Tibial artery (tissue), 4 donors: ENCODE results near the gene GPC6.
A peak's percentile ranks its signal among the peaks of the same experiment; 100 is the strongest.

ENCODE experiments used
- DNase-seq, 2 donors: peaks; one replicate each; pipeline ENCODE4 v3.0.0-alpha.2; 2019
- H3K27ac ChIP-seq, 2 donors: fragments of 200-600 bp; sonication (generic) in 1 of 2; 1 replicate in 1 of 2; 2 replicates in 1 of 2; pipeline ENCODE4 v1.5.1; 2018 to 2019; ENCODE audit warnings: mild to moderate bottlenecking in 1 of 2
- H3K27me3 ChIP-seq, 2 donors: fragments of 200-600 bp; sonication (generic) in 1 of 2; one replicate each; pipeline versions ENCODE4 v1.5.1 to v1.6.0; 2016 to 2019
- H3K36me3 ChIP-seq, 3 donors: fragments of 200-600 bp; sonication (generic) in 2 of 3; one replicate each; pipeline ENCODE4 v1.5.1; 2016 to 2019; ENCODE audit warnings: mild to moderate bottlenecking in 2 of 3
- H3K4me1 ChIP-seq, 4 donors: fragments of 200-600 bp; sonication (generic) in 2 of 4; 1 replicate in 3 of 4; 2 replicates in 1 of 4; pipeline ENCODE4 v1.5.1; 2016 to 2019
- H3K4me3 ChIP-seq, 2 donors: fragments of 200-600 bp; sonication (generic) in 1 of 2; 1 replicate in 1 of 2; 2 replicates in 1 of 2; pipeline ENCODE4 v1.5.1; 2018 to 2019; ENCODE audit warnings: mild to moderate bottlenecking in 2 of 2
- H3K9me3 ChIP-seq, 3 donors: fragments of 200-600 bp; sonication (generic) in 1 of 3; one replicate each; pipeline ENCODE4 v1.5.1; 2016 to 2019
- CTCF ChIP-seq, 2 experiments: fragments of 200-600 bp in 1 of 2; fragments of 450-650 bp in 1 of 2; IDR thresholded peaks; one replicate each; pipeline ENCODE4 v1.5.1; 2017 to 2019; ENCODE audit warnings: antibody characterized with exemption in 2 of 2, mild to moderate bottlenecking in 1 of 2, moderate library complexity in 1 of 2
- intact Hi-C: fragments of 100-400 bp; cut with DNase I; formaldehyde crosslinking; loops from one replicate; pipeline ENCODE4 v1.15.0; 2023; ENCODE audit warnings: low total_unique reads

GPC6 gene

GRCh38 chr13:93726173-93726957 lies 499.8 kb downstream of the GPC6 start:
- no peak overlapping the region for H3K4me3 ChIP-seq
- H3K4me1 ChIP-seq, result peaks cover 0 to 46% (median 11%) of the 10 kb centered on the region in 4 donors
- no peaks in the 10 kb centered on the region for H3K9me3 ChIP-seq
- no peak overlapping the region for H3K27ac ChIP-seq
- no peak for TF ChIP-seq CTCF (IDR thresholded peaks at IDR 0.05)
- H3K36me3 ChIP-seq, result no peaks in the 10 kb centered on the region
- intact Hi-C loops, result no loop called here
- no peak for DNase-seq
- no peaks in the 10 kb centered on the region for H3K27me3 ChIP-seq

GRCh38 chr13:93727211-93728141 lies 500.9 kb downstream of the GPC6 start:
- intact Hi-C loops, result no loop called here
- H3K9me3 ChIP-seq, result no peaks in the 10 kb centered on the region
- H3K4me3 ChIP-seq, result no peak overlapping the region
- H3K4me1 ChIP-seq, result peaks cover 0 to 46% (median 11%) of the 10 kb centered on the region in 4 donors
- no peak for TF ChIP-seq CTCF (IDR thresholded peaks at IDR 0.05)
- no peak overlapping the region for H3K27ac ChIP-seq
- H3K27me3 ChIP-seq, result no peaks in the 10 kb centered on the region
- DNase-seq, result no peak
- no peaks in the 10 kb centered on the region for H3K36me3 ChIP-seq

GRCh38 chr13:93729383-93729782 lies 502.8 kb downstream of the GPC6 start:
- no peaks in the 10 kb centered on the region for H3K36me3 ChIP-seq
- peaks cover 0 to 36% (median 11%) of the 10 kb centered on the region in 4 donors for H3K4me1 ChIP-seq
- no peak for TF ChIP-seq CTCF (IDR thresholded peaks at IDR 0.05)
- no peaks in the 10 kb centered on the region for H3K9me3 ChIP-seq
- H3K4me3 ChIP-seq, result no peak overlapping the region
- no peak for DNase-seq
- no peaks in the 10 kb centered on the region for H3K27me3 ChIP-seq
- intact Hi-C loops, result no loop called here
- H3K27ac ChIP-seq, result no peak overlapping the region

- no peak for TF ChIP-seq CTCF (IDR thresholded peaks at IDR 0.05)
- no peaks in the 10 kb centered on the region for H3K27me3 ChIP-seq
- H3K4me1 ChIP-seq, result peaks cover 0 to 35% (median 11%) of the 10 kb centered on the region in 4 donors
- DNase-seq, result no peak
- no peaks in the 10 kb centered on the region for H3K36me3 ChIP-seq
- H3K4me3 ChIP-seq, result no peak overlapping the region
- H3K27ac ChIP-seq, result peak overlapping the region; percentile 19 to 54
- H3K9me3 ChIP-seq, result no peaks in the 10 kb centered on the region
- intact Hi-C loops, result no loop called here
These were observed 504.2 kb downstream of the GPC6 start for GRCh38 chr13:93730780-93731179.

GRCh38 chr13:93732186-93732585 lies 505.6 kb downstream of the GPC6 start:
- Histone ChIP-seq H3K4me1 (peaks cover 0 to 44% (median 11%) of the 10 kb centered on the region in 4 donors), H3K27ac (no peak overlapping the region), H3K36me3 (no peaks in the 10 kb centered on the region), H3K27me3 (no peaks in the 10 kb centered on the region), H3K4me3 (no peak overlapping the region), H3K9me3 (no peaks in the 10 kb centered on the region)
- no peak for TF ChIP-seq CTCF (IDR thresholded peaks at IDR 0.05)
- intact Hi-C loops, result no loop called here
- DNase-seq, result no peak
